GM23338 (cell line): ENCODE measurements around the gene DDX39B. TPM values are rescaled to one million over a fixed set of nuclear protein-coding genes. Genes with fewer than 3 reads are reported as not detected.
A peak's percentile ranks its signal among the peaks of the same experiment; 100 is the strongest.

Experiments
- ATAC-seq: fragments of 200-7000 bp; cut with Tn5 transposase; 3 replicates; pipeline ENCODE4 v1.9.1; 2020
- DNase-seq: peaks from one replicate; pipeline ENCODE4 v3.0.0-alpha.2; 2015; ENCODE audit warnings: low spot score
- H2AFZ ChIP-seq: fragments of 200-600 bp; sonication (generic); 2 replicates; pipeline ENCODE4 v1.8.0; 2016; ENCODE audit warnings: antibody characterized with exemption, mild to moderate bottlenecking, moderate library complexity
- H3F3A ChIP-seq: fragments of 200-600 bp; sonication (generic); replicated peaks from 2 replicates; pipeline ENCODE4 v1.8.0; 2017; ENCODE audit warnings: antibody characterized with exemption, mixed run types, low read depth
- H3K27ac ChIP-seq: fragments of 200-600 bp; sonication (generic); 2 replicates; pipeline ENCODE4 v1.6.1; 2016; ENCODE audit warnings: low read depth
- H3K27me3 ChIP-seq: fragments of 200-600 bp; sonication (generic); 2 replicates; pipeline ENCODE4 v1.8.0; 2016; ENCODE audit warnings: mild to moderate bottlenecking, mixed run types, moderate library complexity; ENCODE audit not compliant: insufficient read depth
- H3K36me3 ChIP-seq: fragments of 200-600 bp; sonication (generic); 2 replicates; pipeline ENCODE4 v1.8.0; 2016; ENCODE audit warnings: mild to moderate bottlenecking; ENCODE audit not compliant: insufficient read depth
- H3K4me1 ChIP-seq: fragments of 200-600 bp; sonication (generic); 2 replicates; pipeline ENCODE4 v1.8.0; 2016; ENCODE audit warnings: mild to moderate bottlenecking, moderate library complexity; ENCODE audit not compliant: insufficient read depth
- H3K4me2 ChIP-seq: fragments of 200-600 bp; sonication (generic); 2 replicates; pipeline ENCODE4 v1.7.1; 2017; ENCODE audit warnings: mixed run types
- H3K4me3 ChIP-seq: fragments of 200-600 bp; sonication (generic); 2 replicates; pipeline ENCODE4 v1.6.1; 2016; ENCODE audit warnings: mixed run types
- H3K79me2 ChIP-seq: fragments of 200-600 bp; sonication (generic); replicated peaks from 2 replicates; pipeline ENCODE4 v1.8.0; 2017; ENCODE audit warnings: mild to moderate bottlenecking; ENCODE audit not compliant: insufficient read depth
- H3K9me2 ChIP-seq: fragments of 200-600 bp; sonication (generic); 2 replicates; pipeline ENCODE4 v1.8.0; 2017; ENCODE audit not compliant: insufficient read depth
- H4K20me1 ChIP-seq: fragments of 200-600 bp; sonication (generic); replicated peaks from 2 replicates; pipeline ENCODE4 v1.8.0; 2017; ENCODE audit warnings: mild to moderate bottlenecking; ENCODE audit not compliant: insufficient read depth
- H3K27ac Mint-ChIP-seq: 2 replicates; pipeline ENCODE4 v1.8.0; 2020; ENCODE audit warnings: inconsistent platforms, mild to moderate bottlenecking, moderate library complexity, mixed read lengths
- H3K27me3 Mint-ChIP-seq: 3 replicates; pipeline ENCODE4 v1.8.0; 2022; ENCODE audit warnings: low read depth, mild to moderate bottlenecking, moderate library complexity, mixed read lengths, inconsistent platforms; ENCODE audit not compliant: insufficient read depth, poor library complexity
- H3K36me3 Mint-ChIP-seq: 3 replicates; pipeline ENCODE4 v1.8.0; 2021; ENCODE audit warnings: low read depth, mild to moderate bottlenecking, inconsistent platforms, moderate library complexity, mixed read lengths
- H3K4me1 Mint-ChIP-seq: 3 replicates; pipeline ENCODE4 v1.8.0; 2020; ENCODE audit warnings: mild to moderate bottlenecking, inconsistent platforms, mixed read lengths
- H3K4me3 Mint-ChIP-seq: 3 replicates; pipeline ENCODE4 v1.8.0; 2021; ENCODE audit warnings: moderate library complexity, mild to moderate bottlenecking, inconsistent platforms, mixed read lengths
- H3K9me3 Mint-ChIP-seq: 3 replicates; pipeline ENCODE4 v1.8.0; 2020; ENCODE audit warnings: moderate library complexity, mild to moderate bottlenecking, inconsistent platforms, mixed read lengths
- CREB1 ChIP-seq: fragments of 250-450 bp; sonication (Bioruptor Pico); IDR thresholded peaks from 2 replicates; pipeline ENCODE4 v1.5.0; 2020; ENCODE audit warnings: low read depth, mild to moderate bottlenecking, moderate library complexity
- ETS1 ChIP-seq: IDR thresholded peaks from 2 replicates; pipeline ENCODE4 v1.6.1; 2016; ENCODE audit warnings: antibody characterized with exemption
- EZH2 ChIP-seq: fragments of 200-600 bp; sonication (generic); IDR thresholded peaks from one replicate; pipeline ENCODE4 v1.8.0; 2017; ENCODE audit warnings: antibody characterized with exemption, mild to moderate bottlenecking, low read depth; ENCODE audit not compliant: unreplicated experiment
- EZH2phosphoT487 ChIP-seq: fragments of 200-600 bp; sonication (generic); IDR thresholded peaks from one replicate; pipeline ENCODE4 v1.8.1; 2018; ENCODE audit warnings: antibody characterized with exemption; ENCODE audit not compliant: unreplicated experiment
- NANOG ChIP-seq: IDR thresholded peaks from 2 replicates; pipeline ENCODE4 v1.6.1; 2016; ENCODE audit warnings: antibody characterized with exemption, borderline replicate concordance
- POLR2AphosphoS5 ChIP-seq: IDR thresholded peaks from 2 replicates; pipeline ENCODE4 v1.6.1; 2016; ENCODE audit warnings: antibody characterized with exemption, low read depth
- REST ChIP-seq: IDR thresholded peaks from one replicate; pipeline ENCODE4 v1.6.1; 2018; ENCODE audit warnings: antibody characterized with exemption; ENCODE audit not compliant: unreplicated experiment
- polyA plus RNA-seq: library from polyadenylated mRNA; unstranded; fragments of >200 nt; fragmentation: Nextera tagmentation; extraction: Ambion mirVana; gene quantifications from 2 replicates; pipeline ENCODE4 v1.2.1, GENCODE V29; 2016
- total RNA-seq: library from RNA; depleted of rRNA; stranded (reverse); fragments of >200 nt; shearing (Covaris generic); gene quantifications from 2 replicates; pipeline ENCODE4 v1.2.3, GENCODE V29; 2014
- TF ChIP-seq, protein P1 (sequence below), 2 experiments: fragments of 200-600 bp in 1 of 2; sonication (generic) in 1 of 2; conservative IDR thresholded peaks; 2 replicates each; pipeline versions ENCODE4 v1.5.1 to v1.6.1; 2016 to 2017; ENCODE audit warnings: antibody characterized with exemption in 2 of 2, low read depth in 2 of 2, mild to moderate bottlenecking in 2 of 2, moderate library complexity in 1 of 2
- TF ChIP-seq, protein P2 (sequence below): fragments of 250-450 bp; sonication (Bioruptor Pico); IDR thresholded peaks from 2 replicates; pipeline ENCODE4 v1.5.0; 2020; ENCODE audit warnings: mild to moderate bottlenecking, moderate library complexity

The DDX39B gene
- total and polyA plus RNA-seq, 2 experiments from 2014 or later: 341 to 849 TPM

- Histone ChIP-seq H3K27ac (no peak overlapping the region), H4K20me1 (no peaks in the 10 kb centered on the region), H3K4me3 (peak overlapping the region; percentile 95), H3K27me3 (peaks cover 20% of the 10 kb centered on the region), H3K4me1 (peaks cover 4% of the 10 kb centered on the region; the same call in 1 of the 2 replicates), H3K36me3 (no peaks in the 10 kb centered on the region), H3F3A (no peaks in the 10 kb centered on the region), H3K79me2 (no peaks in the 10 kb centered on the region), H2AFZ (peak overlapping the region; percentile 99), H3K9me2 (no peaks in the 10 kb centered on the region), H3K4me2 (peak overlapping the region; percentile 96)
- H3K27ac Mint-ChIP-seq: peak overlapping the region; percentile 60; the same call in 1 of the 2 replicates
- ATAC-seq (peak; percentile 23), DNase-seq (peak; percentile 43)
- H3K36me3 Mint-ChIP-seq: no peaks in the 10 kb centered on the region
- H3K4me3 Mint-ChIP-seq: peak overlapping the region; percentile 95
- peaks cover 24% of the 10 kb centered on the region for H3K4me1 Mint-ChIP-seq
- TF ChIP-seq CREB1 (CRISPR knock-in tag) (no peak), EZH2phosphoT487 (no peak), POLR2AphosphoS5 (no peak), EZH2 (no peak), REST (no peak), ETS1 (no peak), NANOG (no peak)
- TF ChIP-seq, protein P1, sequence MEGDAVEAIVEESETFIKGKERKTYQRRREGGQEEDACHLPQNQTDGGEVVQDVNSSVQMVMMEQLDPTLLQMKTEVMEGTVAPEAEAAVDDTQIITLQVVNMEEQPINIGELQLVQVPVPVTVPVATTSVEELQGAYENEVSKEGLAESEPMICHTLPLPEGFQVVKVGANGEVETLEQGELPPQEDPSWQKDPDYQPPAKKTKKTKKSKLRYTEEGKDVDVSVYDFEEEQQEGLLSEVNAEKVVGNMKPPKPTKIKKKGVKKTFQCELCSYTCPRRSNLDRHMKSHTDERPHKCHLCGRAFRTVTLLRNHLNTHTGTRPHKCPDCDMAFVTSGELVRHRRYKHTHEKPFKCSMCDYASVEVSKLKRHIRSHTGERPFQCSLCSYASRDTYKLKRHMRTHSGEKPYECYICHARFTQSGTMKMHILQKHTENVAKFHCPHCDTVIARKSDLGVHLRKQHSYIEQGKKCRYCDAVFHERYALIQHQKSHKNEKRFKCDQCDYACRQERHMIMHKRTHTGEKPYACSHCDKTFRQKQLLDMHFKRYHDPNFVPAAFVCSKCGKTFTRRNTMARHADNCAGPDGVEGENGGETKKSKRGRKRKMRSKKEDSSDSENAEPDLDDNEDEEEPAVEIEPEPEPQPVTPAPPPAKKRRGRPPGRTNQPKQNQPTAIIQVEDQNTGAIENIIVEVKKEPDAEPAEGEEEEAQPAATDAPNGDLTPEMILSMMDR (conservative IDR thresholded peaks at IDR 0.05; ENCODE audit: low read depth in 2 of 2): no peak
- TF ChIP-seq, protein P2, sequence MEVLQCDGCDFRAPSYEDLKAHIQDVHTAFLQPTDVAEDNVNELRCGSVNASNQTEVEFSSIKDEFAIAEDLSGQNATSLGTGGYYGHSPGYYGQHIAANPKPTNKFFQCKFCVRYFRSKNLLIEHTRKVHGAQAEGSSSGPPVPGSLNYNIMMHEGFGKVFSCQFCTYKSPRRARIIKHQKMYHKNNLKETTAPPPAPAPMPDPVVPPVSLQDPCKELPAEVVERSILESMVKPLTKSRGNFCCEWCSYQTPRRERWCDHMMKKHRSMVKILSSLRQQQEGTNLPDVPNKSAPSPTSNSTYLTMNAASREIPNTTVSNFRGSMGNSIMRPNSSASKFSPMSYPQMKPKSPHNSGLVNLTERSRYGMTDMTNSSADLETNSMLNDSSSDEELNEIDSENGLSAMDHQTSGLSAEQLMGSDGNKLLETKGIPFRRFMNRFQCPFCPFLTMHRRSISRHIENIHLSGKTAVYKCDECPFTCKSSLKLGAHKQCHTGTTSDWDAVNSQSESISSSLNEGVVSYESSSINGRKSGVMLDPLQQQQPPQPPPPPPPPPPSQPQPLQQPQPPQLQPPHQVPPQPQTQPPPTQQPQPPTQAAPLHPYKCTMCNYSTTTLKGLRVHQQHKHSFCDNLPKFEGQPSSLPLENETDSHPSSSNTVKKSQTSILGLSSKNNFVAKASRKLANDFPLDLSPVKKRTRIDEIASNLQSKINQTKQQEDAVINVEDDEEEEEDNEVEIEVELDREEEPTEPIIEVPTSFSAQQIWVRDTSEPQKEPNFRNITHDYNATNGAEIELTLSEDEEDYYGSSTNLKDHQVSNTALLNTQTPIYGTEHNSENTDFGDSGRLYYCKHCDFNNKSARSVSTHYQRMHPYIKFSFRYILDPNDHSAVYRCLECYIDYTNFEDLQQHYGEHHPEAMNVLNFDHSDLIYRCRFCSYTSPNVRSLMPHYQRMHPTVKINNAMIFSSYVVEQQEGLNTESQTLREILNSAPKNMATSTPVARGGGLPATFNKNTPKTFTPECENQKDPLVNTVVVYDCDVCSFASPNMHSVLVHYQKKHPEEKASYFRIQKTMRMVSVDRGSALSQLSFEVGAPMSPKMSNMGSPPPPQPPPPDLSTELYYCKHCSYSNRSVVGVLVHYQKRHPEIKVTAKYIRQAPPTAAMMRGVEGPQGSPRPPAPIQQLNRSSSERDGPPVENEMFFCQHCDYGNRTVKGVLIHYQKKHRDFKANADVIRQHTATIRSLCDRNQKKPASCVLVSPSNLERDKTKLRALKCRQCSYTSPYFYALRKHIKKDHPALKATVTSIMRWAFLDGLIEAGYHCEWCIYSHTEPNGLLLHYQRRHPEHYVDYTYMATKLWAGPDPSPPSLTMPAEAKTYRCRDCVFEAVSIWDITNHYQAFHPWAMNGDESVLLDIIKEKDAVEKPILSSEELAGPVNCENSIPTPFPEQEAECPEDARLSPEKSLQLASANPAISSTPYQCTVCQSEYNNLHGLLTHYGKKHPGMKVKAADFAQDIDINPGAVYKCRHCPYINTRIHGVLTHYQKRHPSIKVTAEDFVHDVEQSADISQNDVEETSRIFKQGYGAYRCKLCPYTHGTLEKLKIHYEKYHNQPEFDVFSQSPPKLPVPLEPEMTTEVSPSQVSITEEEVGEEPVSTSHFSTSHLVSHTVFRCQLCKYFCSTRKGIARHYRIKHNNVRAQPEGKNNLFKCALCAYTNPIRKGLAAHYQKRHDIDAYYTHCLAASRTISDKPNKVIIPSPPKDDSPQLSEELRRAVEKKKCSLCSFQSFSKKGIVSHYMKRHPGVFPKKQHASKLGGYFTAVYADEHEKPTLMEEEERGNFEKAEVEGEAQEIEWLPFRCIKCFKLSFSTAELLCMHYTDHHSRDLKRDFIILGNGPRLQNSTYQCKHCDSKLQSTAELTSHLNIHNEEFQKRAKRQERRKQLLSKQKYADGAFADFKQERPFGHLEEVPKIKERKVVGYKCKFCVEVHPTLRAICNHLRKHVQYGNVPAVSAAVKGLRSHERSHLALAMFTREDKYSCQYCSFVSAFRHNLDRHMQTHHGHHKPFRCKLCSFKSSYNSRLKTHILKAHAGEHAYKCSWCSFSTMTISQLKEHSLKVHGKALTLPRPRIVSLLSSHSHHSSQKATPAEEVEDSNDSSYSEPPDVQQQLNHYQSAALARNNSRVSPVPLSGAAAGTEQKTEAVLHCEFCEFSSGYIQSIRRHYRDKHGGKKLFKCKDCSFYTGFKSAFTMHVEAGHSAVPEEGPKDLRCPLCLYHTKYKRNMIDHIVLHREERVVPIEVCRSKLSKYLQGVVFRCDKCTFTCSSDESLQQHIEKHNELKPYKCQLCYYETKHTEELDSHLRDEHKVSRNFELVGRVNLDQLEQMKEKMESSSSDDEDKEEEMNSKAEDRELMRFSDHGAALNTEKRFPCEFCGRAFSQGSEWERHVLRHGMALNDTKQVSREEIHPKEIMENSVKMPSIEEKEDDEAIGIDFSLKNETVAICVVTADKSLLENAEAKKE (CRISPR knock-in tag): no peak
- peaks cover 3% of the 10 kb centered on the region; the same call in 2 of the 3 replicates for H3K9me3 Mint-ChIP-seq
- H3K27me3 Mint-ChIP-seq: peaks cover 36% of the 10 kb centered on the region
Observed at GRCh38 chr6:31581434-31582229, 39.8 kb upstream of the DDX39B start.
